DOHH2 (cell line): ENCODE results near the gene UTP11.

ENCODE experiments used
- H3F3A ChIP-seq: fragments of 200-600 bp; sonication (generic), shearing (Covaris generic); 2 replicates; pipeline ENCODE4 v1.6.0; 2016; ENCODE audit warnings: antibody characterized with exemption, mild to moderate bottlenecking; ENCODE audit not compliant: control insufficient read depth, insufficient read depth
- H3K27ac ChIP-seq: fragments of 200-600 bp; sonication (generic); 2 replicates; pipeline ENCODE4 v1.5.1; 2014; ENCODE audit warnings: low read depth, mild to moderate bottlenecking, low read length, moderate library complexity
- H3K27me3 ChIP-seq: fragments of 200-600 bp; sonication (generic); 2 replicates; pipeline ENCODE4 v1.6.1; 2014; ENCODE audit warnings: mild to moderate bottlenecking, low read length, mixed read lengths; ENCODE audit not compliant: control insufficient read depth
- H3K36me3 ChIP-seq: fragments of 200-600 bp; sonication (generic); 2 replicates; pipeline ENCODE4 v1.6.1; 2014; ENCODE audit warnings: mild to moderate bottlenecking, low read length, moderate library complexity, mixed read lengths; ENCODE audit not compliant: control insufficient read depth
- H3K4me1 ChIP-seq: fragments of 200-600 bp; sonication (generic); 2 replicates; pipeline ENCODE4 v1.6.1; 2014; ENCODE audit warnings: mild to moderate bottlenecking, low read length, mixed read lengths; ENCODE audit not compliant: control insufficient read depth
- H3K4me2 ChIP-seq: fragments of 200-600 bp; sonication (generic); 2 replicates; pipeline ENCODE4 v1.6.0; 2014; ENCODE audit warnings: mild to moderate bottlenecking, low read length, moderate library complexity
- H3K4me3 ChIP-seq: fragments of 200-600 bp; sonication (generic); 2 replicates; pipeline ENCODE4 v1.5.1; 2014; ENCODE audit warnings: mild to moderate bottlenecking, low read length, mixed read lengths
- H3K79me2 ChIP-seq: fragments of 200-600 bp; sonication (generic); 2 replicates; pipeline ENCODE4 v1.6.1; 2014; ENCODE audit warnings: mild to moderate bottlenecking, low read length, mixed read lengths; ENCODE audit not compliant: control insufficient read depth
- H3K9me2 ChIP-seq: fragments of 200-600 bp; sonication (generic); replicated peaks from 2 replicates; pipeline ENCODE4 v1.6.1; 2014; ENCODE audit warnings: mild to moderate bottlenecking, low read length, mixed read lengths; ENCODE audit not compliant: control insufficient read depth
- H3K9me3 ChIP-seq: fragments of 200-600 bp; sonication (generic); 2 replicates; pipeline ENCODE4 v1.6.1; 2014; ENCODE audit warnings: antibody characterized with exemption, low read length, mixed read lengths; ENCODE audit not compliant: control insufficient read depth, insufficient read depth
- H4K20me1 ChIP-seq: fragments of 200-600 bp; sonication (generic); 2 replicates; pipeline ENCODE4 v1.6.0; 2014; ENCODE audit warnings: low read depth, mild to moderate bottlenecking, antibody characterized with exemption, low read length, moderate library complexity; ENCODE audit not compliant: control insufficient read depth, insufficient read depth
- CTCF ChIP-seq: fragments of 200-600 bp; sonication (generic); IDR thresholded peaks from one replicate; pipeline ENCODE4 v1.5.1; 2014; ENCODE audit warnings: antibody characterized with exemption, mild to moderate bottlenecking, low read depth, low read length; ENCODE audit not compliant: poor library complexity, severe bottlenecking
- EZH2phosphoT487 ChIP-seq: fragments of 200-600 bp; sonication (generic); IDR thresholded peaks from 2 replicates; pipeline ENCODE4 v1.6.1; 2017; ENCODE audit warnings: borderline replicate concordance, mild to moderate bottlenecking, antibody characterized with exemption, low read length, moderate library complexity, mixed read lengths

The UTP11 gene

GRCh38 chr1:38041936-38042834 lies 29.7 kb downstream of the UTP11 start:
- H3K27me3 ChIP-seq: peaks cover 51% of the 10 kb centered on the region
- no peak overlapping the region for H3K4me2 ChIP-seq
- H3K4me1 ChIP-seq: peaks cover 2% of the 10 kb centered on the region; the same call in 1 of the 2 replicates
- no peaks in the 10 kb centered on the region for H3K9me2 ChIP-seq
- TF ChIP-seq EZH2phosphoT487 (no peak), CTCF (no peak)
- no peaks in the 10 kb centered on the region for H4K20me1 ChIP-seq
- no peaks in the 10 kb centered on the region for H3K36me3 ChIP-seq
- H3K79me2 ChIP-seq: no peaks in the 10 kb centered on the region
- H3F3A ChIP-seq: no peaks in the 10 kb centered on the region
- no peak overlapping the region for H3K27ac ChIP-seq
- no peak overlapping the region for H3K4me3 ChIP-seq
- H3K9me3 ChIP-seq: no peaks in the 10 kb centered on the region

GRCh38 chr1:38043036-38043747 lies 30.7 kb downstream of the UTP11 start:
- TF ChIP-seq EZH2phosphoT487: no peak
- TF ChIP-seq CTCF: no peak
- no peak overlapping the region for H3K4me2 ChIP-seq

GRCh38 chr1:38044221-38045215 lies 32.0 kb downstream of the UTP11 start:
- H3K4me3 ChIP-seq: no peak overlapping the region

More at GRCh38 chr1:38043036-38043747, 30.7 kb downstream of the UTP11 start:
- H3F3A ChIP-seq: no peaks in the 10 kb centered on the region
- H3K9me3 ChIP-seq: no peaks in the 10 kb centered on the region
- no peaks in the 10 kb centered on the region for H3K36me3 ChIP-seq
- peaks cover 5% of the 10 kb centered on the region; the same call in 1 of the 2 replicates for H3K4me1 ChIP-seq
- no peak overlapping the region for H3K4me3 ChIP-seq
- H3K9me2 ChIP-seq: no peaks in the 10 kb centered on the region
- peaks cover 61% of the 10 kb centered on the region for H3K27me3 ChIP-seq
- no peaks in the 10 kb centered on the region for H3K79me2 ChIP-seq
- H3K27ac ChIP-seq: no peak overlapping the region
- no peaks in the 10 kb centered on the region for H4K20me1 ChIP-seq

More at GRCh38 chr1:38044221-38045215, 32.0 kb downstream of the UTP11 start:
- Histone ChIP-seq H4K20me1 (no peaks in the 10 kb centered on the region), H3K9me3 (no peaks in the 10 kb centered on the region), H3K36me3 (no peaks in the 10 kb centered on the region), H3K27ac (no peak overlapping the region), H3K79me2 (no peaks in the 10 kb centered on the region), H3K9me2 (no peaks in the 10 kb centered on the region), H3K4me1 (peaks cover 5% of the 10 kb centered on the region; the same call in 1 of the 2 replicates), H3K27me3 (peaks cover 61% of the 10 kb centered on the region), H3K4me2 (no peak overlapping the region), H3F3A (no peaks in the 10 kb centered on the region)
- TF ChIP-seq EZH2phosphoT487: peak; percentile 87; the same call in 1 of the 2 replicates
- no peak for TF ChIP-seq CTCF
